ENCODE measurements around the gene CUL9.

The CUL9 gene

GRCh38 chr6:43243664-43244321, 61.8 kb downstream of the CUL9 start:
- no peak overlapping the region for H3K9ac ChIP-seq (ENCODE audit: low read length)
- H3K4me3 ChIP-seq (ENCODE audit: low read length) = no peak overlapping the region
- no peaks in the 10 kb centered on the region for H3K36me3 ChIP-seq (ENCODE audit: control insufficient read depth, insufficient read depth, low read length)

GRCh38 chr6:43246301-43247113, 64.5 kb downstream of the CUL9 start:
- peak overlapping the region; percentile 76 for H3K4me3 ChIP-seq (ENCODE audit: low read length)
- H3K9ac ChIP-seq (ENCODE audit: low read length) = peak overlapping the region; percentile 49
- H3K4me1 ChIP-seq (ENCODE audit: control insufficient read depth, insufficient read depth, low read length) = peaks cover 4% of the 10 kb centered on the region
- no peaks in the 10 kb centered on the region for H3K9me3 ChIP-seq (ENCODE audit: control insufficient read depth, low read length)
- no peaks in the 10 kb centered on the region for H3K36me3 ChIP-seq (ENCODE audit: control insufficient read depth, insufficient read depth, low read length)
- peaks cover 50% of the 10 kb centered on the region for H3K27me3 ChIP-seq (ENCODE audit: control insufficient read depth, insufficient read depth, low read length)

More at GRCh38 chr6:43243664-43244321, 61.8 kb downstream of the CUL9 start:
- peaks cover 4% of the 10 kb centered on the region for H3K4me1 ChIP-seq (ENCODE audit: control insufficient read depth, insufficient read depth, low read length)
- H3K9me3 ChIP-seq (ENCODE audit: control insufficient read depth, low read length) = no peaks in the 10 kb centered on the region
- peaks cover 51% of the 10 kb centered on the region for H3K27me3 ChIP-seq (ENCODE audit: control insufficient read depth, insufficient read depth, low read length)

GRCh38 chr6:43247114-43247999, 65.4 kb downstream of the CUL9 start:
- H3K9me3 ChIP-seq (ENCODE audit: control insufficient read depth, low read length) = no peaks in the 10 kb centered on the region
- peaks cover 51% of the 10 kb centered on the region for H3K27me3 ChIP-seq (ENCODE audit: control insufficient read depth, insufficient read depth, low read length)
- H3K36me3 ChIP-seq (ENCODE audit: control insufficient read depth, insufficient read depth, low read length) = no peaks in the 10 kb centered on the region
- peak overlapping the region; percentile 76 for H3K4me3 ChIP-seq (ENCODE audit: low read length)
- peaks cover 4% of the 10 kb centered on the region for H3K4me1 ChIP-seq (ENCODE audit: control insufficient read depth, insufficient read depth, low read length)
- H3K9ac ChIP-seq (ENCODE audit: low read length) = peak overlapping the region; percentile 49

- no peak overlapping the region for H3K9ac ChIP-seq (ENCODE audit: low read length)
- peaks cover 51% of the 10 kb centered on the region for H3K27me3 ChIP-seq (ENCODE audit: control insufficient read depth, insufficient read depth, low read length)
- peaks cover 4% of the 10 kb centered on the region for H3K4me1 ChIP-seq (ENCODE audit: control insufficient read depth, insufficient read depth, low read length)
- H3K9me3 ChIP-seq (ENCODE audit: control insufficient read depth, low read length) = no peaks in the 10 kb centered on the region
- no peak overlapping the region for H3K4me3 ChIP-seq (ENCODE audit: low read length)
- no peaks in the 10 kb centered on the region for H3K36me3 ChIP-seq (ENCODE audit: control insufficient read depth, insufficient read depth, low read length)
These were observed 66.1 kb downstream of the CUL9 start for GRCh38 chr6:43248101-43248500.

- peaks cover 49% of the 10 kb centered on the region for H3K27me3 ChIP-seq (ENCODE audit: control insufficient read depth, insufficient read depth, low read length)
These were observed 66.8 kb downstream of the CUL9 start for GRCh38 chr6:43248791-43249190.

GRCh38 chr6:43250992-43251373, 69.0 kb downstream of the CUL9 start:
- H3K36me3 ChIP-seq (ENCODE audit: control insufficient read depth, insufficient read depth, low read length) = no peaks in the 10 kb centered on the region
- H3K27me3 ChIP-seq (ENCODE audit: control insufficient read depth, insufficient read depth, low read length) = peaks cover 34% of the 10 kb centered on the region
- H3K4me1 ChIP-seq (ENCODE audit: control insufficient read depth, insufficient read depth, low read length) = peaks cover 4% of the 10 kb centered on the region
- H3K9me3 ChIP-seq (ENCODE audit: control insufficient read depth, low read length) = no peaks in the 10 kb centered on the region
- H3K4me3 ChIP-seq (ENCODE audit: low read length) = no peak overlapping the region
- no peak overlapping the region for H3K9ac ChIP-seq (ENCODE audit: low read length)

More at GRCh38 chr6:43248791-43249190, 66.8 kb downstream of the CUL9 start:
- H3K4me3 ChIP-seq (ENCODE audit: low read length) = no peak overlapping the region
- H3K4me1 ChIP-seq (ENCODE audit: control insufficient read depth, insufficient read depth, low read length) = peaks cover 4% of the 10 kb centered on the region
- no peaks in the 10 kb centered on the region for H3K36me3 ChIP-seq (ENCODE audit: control insufficient read depth, insufficient read depth, low read length)
- H3K9me3 ChIP-seq (ENCODE audit: control insufficient read depth, low read length) = no peaks in the 10 kb centered on the region
- no peak overlapping the region for H3K9ac ChIP-seq (ENCODE audit: low read length)

GRCh38 chr6:43253401-43253800, 71.4 kb downstream of the CUL9 start:
- Histone ChIP-seq H3K4me3 (ENCODE audit: low read length) (no peak overlapping the region), H3K4me1 (ENCODE audit: control insufficient read depth, insufficient read depth, low read length) (no peaks in the 10 kb centered on the region), H3K9ac (ENCODE audit: low read length) (no peak overlapping the region), H3K9me3 (ENCODE audit: control insufficient read depth, low read length) (no peaks in the 10 kb centered on the region), H3K27me3 (ENCODE audit: control insufficient read depth, insufficient read depth, low read length) (peaks cover 34% of the 10 kb centered on the region), H3K36me3 (ENCODE audit: control insufficient read depth, insufficient read depth, low read length) (no peaks in the 10 kb centered on the region)

- no peaks in the 10 kb centered on the region for H3K4me1 ChIP-seq (ENCODE audit: control insufficient read depth, insufficient read depth, low read length)
- H3K36me3 ChIP-seq (ENCODE audit: control insufficient read depth, insufficient read depth, low read length) = no peaks in the 10 kb centered on the region
- H3K9ac ChIP-seq (ENCODE audit: low read length) = no peak overlapping the region
- H3K9me3 ChIP-seq (ENCODE audit: control insufficient read depth, low read length) = no peaks in the 10 kb centered on the region
- H3K27me3 ChIP-seq (ENCODE audit: control insufficient read depth, insufficient read depth, low read length) = peaks cover 34% of the 10 kb centered on the region
- H3K4me3 ChIP-seq (ENCODE audit: low read length) = no peak overlapping the region
These were observed 72.3 kb downstream of the CUL9 start for GRCh38 chr6:43254138-43254817.

GRCh38 chr6:43254846-43255245, 72.8 kb downstream of the CUL9 start:
- Histone ChIP-seq H3K4me1 (ENCODE audit: control insufficient read depth, insufficient read depth, low read length) (no peaks in the 10 kb centered on the region), H3K9ac (ENCODE audit: low read length) (no peak overlapping the region), H3K4me3 (ENCODE audit: low read length) (no peak overlapping the region), H3K9me3 (ENCODE audit: control insufficient read depth, low read length) (no peaks in the 10 kb centered on the region), H3K36me3 (ENCODE audit: control insufficient read depth, insufficient read depth, low read length) (no peaks in the 10 kb centered on the region), H3K27me3 (ENCODE audit: control insufficient read depth, insufficient read depth, low read length) (peaks cover 34% of the 10 kb centered on the region)

- no peak overlapping the region for H3K9ac ChIP-seq (ENCODE audit: low read length)
- H3K4me1 ChIP-seq (ENCODE audit: control insufficient read depth, insufficient read depth, low read length) = no peaks in the 10 kb centered on the region
- H3K27me3 ChIP-seq (ENCODE audit: control insufficient read depth, insufficient read depth, low read length) = peaks cover 33% of the 10 kb centered on the region
- no peaks in the 10 kb centered on the region for H3K9me3 ChIP-seq (ENCODE audit: control insufficient read depth, low read length)
- no peak overlapping the region for H3K4me3 ChIP-seq (ENCODE audit: low read length)
- H3K36me3 ChIP-seq (ENCODE audit: control insufficient read depth, insufficient read depth, low read length) = no peaks in the 10 kb centered on the region
These were observed 73.5 kb downstream of the CUL9 start for GRCh38 chr6:43255408-43256054.

GRCh38 chr6:43256670-43257366, 74.8 kb downstream of the CUL9 start:
- H3K4me1 ChIP-seq (ENCODE audit: control insufficient read depth, insufficient read depth, low read length) = peaks cover under 1% of the 10 kb centered on the region
- H3K27me3 ChIP-seq (ENCODE audit: control insufficient read depth, insufficient read depth, low read length) = peaks cover 20% of the 10 kb centered on the region
- H3K9me3 ChIP-seq (ENCODE audit: control insufficient read depth, low read length) = no peaks in the 10 kb centered on the region
- no peak overlapping the region for H3K9ac ChIP-seq (ENCODE audit: low read length)
- H3K4me3 ChIP-seq (ENCODE audit: low read length) = no peak overlapping the region
- no peaks in the 10 kb centered on the region for H3K36me3 ChIP-seq (ENCODE audit: control insufficient read depth, insufficient read depth, low read length)
